T-helper 1 cell (primary cell): ENCODE data around the gene PI4KA.
"Not testable (repeated sequence)": the region's sequence is repeated elsewhere in the genome, so short reads cannot be mapped to it uniquely, and the experiment has no call there.

Experiments used
- DNase-seq, 5 donors: peaks; one replicate each; pipeline ENCODE4 v3.0.0-alpha.2; 2012 to 2020

PI4KA gene

GRCh38 chr22:20663137-20663828, 195.3 kb downstream of the PI4KA start:
- DNase-seq, result no peak

GRCh38 chr22:20662524-20663036, 196.0 kb downstream of the PI4KA start:
- not testable (repeated sequence) for DNase-seq

- no peak for DNase-seq
Measured at GRCh38 chr22:20661473-20661872, 197.1 kb downstream of the PI4KA start.

- no peak for DNase-seq
Measured at GRCh38 chr22:20660441-20661054, 198.1 kb downstream of the PI4KA start.

GRCh38 chr22:20659920-20660319, 198.7 kb downstream of the PI4KA start:
- DNase-seq, result no peak

GRCh38 chr22:20659258-20659657, 199.4 kb downstream of the PI4KA start:
- DNase-seq, result no peak

GRCh38 chr22:20658433-20659222, 200.0 kb downstream of the PI4KA start:
- DNase-seq, result no peak

- no peak for DNase-seq
Measured at GRCh38 chr22:20657963-20658362, 200.6 kb downstream of the PI4KA start.
